Cardiac ventricle fibroblast (primary cell): Measurements from ENCODE around the gene DCAF17. TPM values are rescaled to one million over a fixed set of nuclear protein-coding genes. Genes with fewer than 3 reads are reported as not detected.

Source experiments
- total RNA-seq: library from RNA; depleted of rRNA; stranded (reverse); fragments of >200 nt; gene quantifications from 2 replicates; pipeline ENCODE4 v1.2.3, GENCODE V29; 2015

The DCAF17 gene
- 8.2 and 11.6 TPM in 2 replicates for total RNA-seq

GRCh38 chr2:171434013-171434989, at the start of gene DCAF17:
TSS of gene DCAF17 (plus strand) at chr2:171434226. CDS start at chr2:171434578, 352 bp downstream.

GRCh38 chr2:171433763-171434012, 338 bp upstream of the DCAF17 start, which contains the start of gene METTL8:
TSS of gene METTL8 (minus strand) at chr2:171433990. CDS start at chr2:171392185, 41,805 bp downstream.

GRCh38 chr2:171522052-171522787, 88.2 kb downstream of the DCAF17 start, which contains the start of gene CYBRD1:
TSS of gene CYBRD1 (plus strand) at chr2:171522474. CDS start at chr2:171522546, 72 bp downstream.

Other genes starting within 250 kb of the DCAF17 start
- 17.1 and 17.5 TPM in 2 replicates for gene METTL8, start 236 bp upstream of the DCAF17 start, total RNA-seq
- 319 and 355 TPM in 2 replicates for gene CYBRD1, start 88.2 kb downstream of the DCAF17 start, total RNA-seq